Vagina (tissue), 2 donors: Measurements from ENCODE around the gene CD52.

Experiments
- POLR2A ChIP-seq, 2 donors: fragments of 450-650 bp; IDR thresholded peaks; one replicate each; pipeline ENCODE4 v1.6.1; 2017; ENCODE audit warnings: antibody characterized with exemption in 2 of 2, mild to moderate bottlenecking in 2 of 2, moderate library complexity in 2 of 2
- TF ChIP-seq, protein P1 (sequence below), 3 experiments: fragments of 450-650 bp in 2 of 3; fragments of 200-600 bp in 1 of 3; sonication (generic) in 1 of 3; IDR thresholded peaks; one replicate each; pipeline ENCODE4 v1.5.1; 2017 to 2019; ENCODE audit warnings: antibody characterized with exemption in 3 of 3, mild to moderate bottlenecking in 2 of 3, moderate library complexity in 2 of 3

DNA sequence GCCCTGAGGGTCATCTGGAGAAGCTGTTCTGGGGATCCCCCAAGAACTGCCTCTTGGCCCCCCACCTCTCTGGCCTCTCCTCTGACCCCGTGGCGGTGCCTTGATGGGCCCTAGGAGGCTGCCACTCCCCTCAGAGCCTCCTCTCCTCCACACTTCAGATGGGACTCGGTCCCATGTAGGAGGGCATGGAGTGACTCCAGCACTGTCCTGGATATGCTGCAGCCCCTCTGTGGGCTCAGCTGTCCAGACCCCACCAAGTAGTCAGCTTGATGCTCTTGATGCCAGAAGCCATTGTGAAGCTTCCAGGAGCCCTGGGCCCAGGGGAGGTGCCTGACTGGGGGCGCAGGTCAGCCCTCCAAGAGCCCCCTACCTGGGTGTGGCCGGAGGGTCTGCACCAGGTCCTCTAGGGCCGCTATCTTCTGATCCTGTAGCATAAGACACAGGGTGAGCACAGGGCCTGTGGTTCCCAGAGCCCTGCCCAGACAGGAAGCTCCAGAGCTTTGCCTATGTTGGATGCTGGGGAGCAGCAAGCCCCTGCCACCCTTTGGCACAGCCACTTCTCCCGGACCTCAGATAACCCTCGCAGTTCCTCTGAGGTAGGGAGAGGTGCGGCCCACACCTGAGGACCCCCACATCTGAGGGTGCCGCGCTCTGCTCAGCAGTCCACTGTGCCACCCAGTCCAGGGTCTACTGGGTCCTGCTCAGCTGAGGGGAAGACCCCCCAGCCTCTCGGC, 20.5 kb upstream of the CD52 start:
- TF ChIP-seq, protein P1, sequence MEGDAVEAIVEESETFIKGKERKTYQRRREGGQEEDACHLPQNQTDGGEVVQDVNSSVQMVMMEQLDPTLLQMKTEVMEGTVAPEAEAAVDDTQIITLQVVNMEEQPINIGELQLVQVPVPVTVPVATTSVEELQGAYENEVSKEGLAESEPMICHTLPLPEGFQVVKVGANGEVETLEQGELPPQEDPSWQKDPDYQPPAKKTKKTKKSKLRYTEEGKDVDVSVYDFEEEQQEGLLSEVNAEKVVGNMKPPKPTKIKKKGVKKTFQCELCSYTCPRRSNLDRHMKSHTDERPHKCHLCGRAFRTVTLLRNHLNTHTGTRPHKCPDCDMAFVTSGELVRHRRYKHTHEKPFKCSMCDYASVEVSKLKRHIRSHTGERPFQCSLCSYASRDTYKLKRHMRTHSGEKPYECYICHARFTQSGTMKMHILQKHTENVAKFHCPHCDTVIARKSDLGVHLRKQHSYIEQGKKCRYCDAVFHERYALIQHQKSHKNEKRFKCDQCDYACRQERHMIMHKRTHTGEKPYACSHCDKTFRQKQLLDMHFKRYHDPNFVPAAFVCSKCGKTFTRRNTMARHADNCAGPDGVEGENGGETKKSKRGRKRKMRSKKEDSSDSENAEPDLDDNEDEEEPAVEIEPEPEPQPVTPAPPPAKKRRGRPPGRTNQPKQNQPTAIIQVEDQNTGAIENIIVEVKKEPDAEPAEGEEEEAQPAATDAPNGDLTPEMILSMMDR (IDR thresholded peaks at IDR 0.05) = no peak
- TF ChIP-seq POLR2A (IDR thresholded peaks at IDR 0.05) = no peak
